Hepatocyte (in vitro differentiated cells): ENCODE measurements around the gene RTP3. TPM values are rescaled to one million over a fixed set of nuclear protein-coding genes. Genes with fewer than 3 reads are reported as not detected.
"Not testable (repeated sequence)": the region's sequence is repeated elsewhere in the genome, so short reads cannot be mapped to it uniquely, and the experiment has no call there.

Experiments
- DNase-seq: peaks from one replicate; pipeline ENCODE4 v3.0.0-alpha.2; 2016; ENCODE audit warnings: low spot score
- H2AFZ ChIP-seq: fragments of 200-600 bp; sonication (generic); 2 replicates; pipeline ENCODE4 v1.6.0; 2016; ENCODE audit warnings: antibody characterized with exemption, mild to moderate bottlenecking
- H3K27ac ChIP-seq: fragments of 200-600 bp; sonication (generic); 2 replicates; pipeline ENCODE4 v1.5.1; 2016; ENCODE audit warnings: mild to moderate bottlenecking
- H3K27me3 ChIP-seq: fragments of 200-600 bp; sonication (generic); 2 replicates; pipeline ENCODE4 v1.6.1; 2016
- H3K36me3 ChIP-seq: fragments of 200-600 bp; sonication (generic); replicated peaks from 2 replicates; pipeline ENCODE4 v1.5.1; 2016; ENCODE audit warnings: low read depth; ENCODE audit not compliant: insufficient read depth
- H3K4me1 ChIP-seq: fragments of 200-600 bp; sonication (generic); 2 replicates; pipeline ENCODE4 v1.5.1; 2016; ENCODE audit warnings: mild to moderate bottlenecking, moderate library complexity; ENCODE audit not compliant: insufficient read depth
- H3K4me2 ChIP-seq: fragments of 200-600 bp; sonication (generic); 2 replicates; pipeline ENCODE4 v1.6.0; 2016
- H3K4me3 ChIP-seq: fragments of 200-600 bp; sonication (generic); 2 replicates; pipeline ENCODE4 v1.5.1; 2016; ENCODE audit warnings: mild to moderate bottlenecking
- H3K79me2 ChIP-seq: fragments of 200-600 bp; sonication (generic); 2 replicates; pipeline ENCODE4 v1.6.0; 2017; ENCODE audit warnings: mild to moderate bottlenecking
- H3K9me2 ChIP-seq: fragments of 200-600 bp; sonication (generic); replicated peaks from 2 replicates; pipeline ENCODE4 v1.6.0; 2017; ENCODE audit warnings: mild to moderate bottlenecking; ENCODE audit not compliant: insufficient read depth
- H3K9me3 ChIP-seq: fragments of 200-600 bp; sonication (generic); 2 replicates; pipeline ENCODE4 v1.5.1; 2016; ENCODE audit warnings: low read depth, mild to moderate bottlenecking
- H4K20me1 ChIP-seq: fragments of 200-600 bp; sonication (generic); 2 replicates; pipeline ENCODE4 v1.6.0; 2016; ENCODE audit warnings: mild to moderate bottlenecking; ENCODE audit not compliant: insufficient read depth, poor library complexity, severe bottlenecking
- EZH2 ChIP-seq: fragments of 200-600 bp; sonication (generic); IDR thresholded peaks from 2 replicates; pipeline ENCODE4 v1.6.1; 2016; ENCODE audit warnings: antibody characterized with exemption, mild to moderate bottlenecking, borderline replicate concordance
- EZH2phosphoT487 ChIP-seq: fragments of 200-600 bp; sonication (generic); IDR thresholded peaks from one replicate; pipeline ENCODE4 v1.6.1; 2018; ENCODE audit warnings: antibody characterized with exemption, mild to moderate bottlenecking, low read depth, moderate library complexity; ENCODE audit not compliant: unreplicated experiment, severe bottlenecking
- WGBS: methylation state at CpG from one replicate; pipeline ENCODE4 v1.1.6; 2016; ENCODE audit warnings: low lambda C conversion rate; ENCODE audit errors: missing lambda C conversion rate; 5-methylcytosine and 5-hydroxymethylcytosine counted together
- polyA plus RNA-seq: library from polyadenylated mRNA; unstranded; fragments of >200 nt; fragmentation: Nextera tagmentation; extraction: Ambion mirVana; gene quantifications from 2 replicates; pipeline ENCODE4 v1.2.1, GENCODE V29; 2016
- total RNA-seq: library from RNA; depleted of rRNA; stranded (reverse); fragments of >200 nt; gene quantifications from 2 replicates; pipeline ENCODE4 v1.2.3, GENCODE V29; 2014
- TF ChIP-seq, protein P1 (sequence below): fragments of 200-600 bp; sonication (generic); IDR thresholded peaks from 2 replicates; pipeline ENCODE4 v1.5.1; 2016; ENCODE audit warnings: antibody characterized with exemption, mild to moderate bottlenecking; ENCODE audit not compliant: poor library complexity

The RTP3 gene
- total and polyA plus RNA-seq, 2 experiments from 2014 or later = 1.8 to 2.0 TPM

DNA sequence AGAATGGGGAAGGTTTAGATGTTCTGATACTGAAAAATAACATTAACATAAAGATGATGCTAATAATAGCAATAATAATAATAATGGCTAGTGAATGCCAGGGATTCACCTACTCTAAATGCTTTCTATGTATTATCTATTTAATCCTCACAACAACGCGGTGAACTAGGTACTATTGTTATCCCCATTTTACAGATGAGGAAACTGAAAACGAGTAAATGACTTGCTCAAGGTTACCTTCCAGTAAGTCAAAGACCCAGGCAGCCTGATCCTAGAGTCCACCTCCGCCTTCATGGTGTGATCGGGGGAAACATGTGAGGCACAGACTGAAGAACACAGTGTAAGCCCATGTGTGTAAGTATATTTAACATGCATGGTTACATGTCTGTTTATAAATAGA, 38.0 kb downstream of the RTP3 start:
- no peaks in the 10 kb centered on the region for H3K79me2 ChIP-seq
- no peaks in the 10 kb centered on the region for H3K9me3 ChIP-seq
- no peaks in the 10 kb centered on the region for H3K4me1 ChIP-seq
- H3K4me2 ChIP-seq = no peak overlapping the region
- no peak for DNase-seq
- H3K36me3 ChIP-seq = no peaks in the 10 kb centered on the region
- H2AFZ ChIP-seq = no peak overlapping the region
- TF ChIP-seq, protein P1, sequence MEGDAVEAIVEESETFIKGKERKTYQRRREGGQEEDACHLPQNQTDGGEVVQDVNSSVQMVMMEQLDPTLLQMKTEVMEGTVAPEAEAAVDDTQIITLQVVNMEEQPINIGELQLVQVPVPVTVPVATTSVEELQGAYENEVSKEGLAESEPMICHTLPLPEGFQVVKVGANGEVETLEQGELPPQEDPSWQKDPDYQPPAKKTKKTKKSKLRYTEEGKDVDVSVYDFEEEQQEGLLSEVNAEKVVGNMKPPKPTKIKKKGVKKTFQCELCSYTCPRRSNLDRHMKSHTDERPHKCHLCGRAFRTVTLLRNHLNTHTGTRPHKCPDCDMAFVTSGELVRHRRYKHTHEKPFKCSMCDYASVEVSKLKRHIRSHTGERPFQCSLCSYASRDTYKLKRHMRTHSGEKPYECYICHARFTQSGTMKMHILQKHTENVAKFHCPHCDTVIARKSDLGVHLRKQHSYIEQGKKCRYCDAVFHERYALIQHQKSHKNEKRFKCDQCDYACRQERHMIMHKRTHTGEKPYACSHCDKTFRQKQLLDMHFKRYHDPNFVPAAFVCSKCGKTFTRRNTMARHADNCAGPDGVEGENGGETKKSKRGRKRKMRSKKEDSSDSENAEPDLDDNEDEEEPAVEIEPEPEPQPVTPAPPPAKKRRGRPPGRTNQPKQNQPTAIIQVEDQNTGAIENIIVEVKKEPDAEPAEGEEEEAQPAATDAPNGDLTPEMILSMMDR = no peak
- TF ChIP-seq EZH2 (no peak), EZH2phosphoT487 (no peak)
- H3K27me3 ChIP-seq = no peaks in the 10 kb centered on the region
- no peaks in the 10 kb centered on the region for H4K20me1 ChIP-seq
- H3K9me2 ChIP-seq = no peaks in the 10 kb centered on the region
- no peak overlapping the region for H3K27ac ChIP-seq
- H3K4me3 ChIP-seq = no peak overlapping the region
- WGBS = 92% methylated on average over 5 of the region's 5 CpGs

DNA sequence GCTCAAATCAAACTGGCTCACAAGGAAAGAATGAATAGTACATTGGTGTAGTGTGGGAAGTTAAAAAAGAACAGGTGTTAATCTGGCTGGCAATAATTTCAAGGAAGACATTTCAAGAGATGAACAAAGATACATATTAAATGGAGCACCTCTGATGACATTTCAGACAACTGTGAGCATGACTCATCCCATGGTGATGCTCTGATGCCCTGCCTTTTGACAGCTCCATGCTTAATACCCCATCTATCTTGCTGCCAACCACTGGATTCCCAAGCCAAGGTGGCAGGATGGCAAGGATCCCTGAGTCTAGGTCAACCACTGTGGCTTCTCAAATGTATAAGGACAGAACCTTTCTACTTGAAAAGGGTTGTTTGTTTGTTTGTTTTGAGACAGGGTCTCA, 39.0 kb downstream of the RTP3 start:
- Histone ChIP-seq H3K79me2 (no peaks in the 10 kb centered on the region), H4K20me1 (no peaks in the 10 kb centered on the region), H2AFZ (no peak overlapping the region), H3K4me2 (no peak overlapping the region), H3K4me3 (no peak overlapping the region), H3K9me3 (no peaks in the 10 kb centered on the region), H3K36me3 (no peaks in the 10 kb centered on the region), H3K27me3 (no peaks in the 10 kb centered on the region), H3K27ac (no peak overlapping the region), H3K9me2 (no peaks in the 10 kb centered on the region), H3K4me1 (no peaks in the 10 kb centered on the region)
- TF ChIP-seq EZH2 = no peak
- TF ChIP-seq EZH2phosphoT487 = no peak
- TF ChIP-seq, protein P1 = no peak
- DNase-seq = no peak

DNA sequence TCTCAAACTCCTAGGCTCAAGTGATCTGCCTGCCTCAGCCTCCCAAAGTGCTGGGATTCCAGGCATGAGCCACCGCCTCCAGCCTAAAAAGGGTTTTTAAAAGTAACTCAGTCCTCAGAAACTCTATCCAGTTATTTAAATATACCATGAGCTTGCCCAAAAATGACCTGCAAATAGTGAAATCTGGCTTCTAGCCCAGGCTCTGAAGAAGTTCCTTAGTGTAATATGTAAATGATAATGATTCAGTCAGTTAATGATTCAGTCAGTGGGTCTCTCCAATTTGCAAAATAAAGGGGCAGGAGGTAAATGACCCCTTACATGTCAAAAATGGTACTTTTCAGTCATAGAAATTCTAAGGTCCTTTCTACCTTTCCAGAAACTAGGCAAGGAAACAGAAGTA, 39.5 kb downstream of the RTP3 start:
- H4K20me1 ChIP-seq = no peaks in the 10 kb centered on the region
- DNase-seq = no peak
- WGBS = 100% methylated on average over 1 of the region's 1 CpG
- TF ChIP-seq EZH2phosphoT487 (no peak), EZH2 (no peak)
- TF ChIP-seq, protein P1 = no peak
- H2AFZ ChIP-seq = no peak overlapping the region
- H3K9me3 ChIP-seq = no peaks in the 10 kb centered on the region
- no peaks in the 10 kb centered on the region for H3K4me1 ChIP-seq
- H3K79me2 ChIP-seq = no peaks in the 10 kb centered on the region
- no peak overlapping the region for H3K27ac ChIP-seq
- H3K4me3 ChIP-seq = no peak overlapping the region
- H3K27me3 ChIP-seq = no peaks in the 10 kb centered on the region
- no peaks in the 10 kb centered on the region for H3K9me2 ChIP-seq
- H3K36me3 ChIP-seq = no peaks in the 10 kb centered on the region
- no peak overlapping the region for H3K4me2 ChIP-seq

DNA sequence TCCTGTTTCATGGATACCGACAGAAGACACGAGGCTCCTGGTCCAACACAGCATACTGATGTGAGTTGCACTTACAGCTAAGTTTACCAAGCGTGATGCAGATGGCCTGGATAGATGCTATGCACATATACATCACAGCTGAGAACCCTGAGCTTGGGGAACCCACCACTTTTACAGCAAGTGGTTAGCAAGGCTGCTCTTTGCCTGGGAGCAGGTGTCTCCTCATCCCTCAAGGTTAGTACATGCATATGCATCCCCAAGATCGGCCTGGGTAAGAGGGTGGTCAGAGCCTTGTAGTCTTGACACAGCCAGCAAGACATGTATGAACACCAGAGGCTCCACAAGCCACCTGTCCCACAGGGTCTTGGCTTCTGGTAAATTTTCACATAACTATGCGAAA, 40.0 kb downstream of the RTP3 start:
- Histone ChIP-seq H3K79me2 (no peaks in the 10 kb centered on the region), H3K4me2 (no peak overlapping the region), H3K9me2 (no peaks in the 10 kb centered on the region), H3K27ac (no peak overlapping the region), H3K36me3 (no peaks in the 10 kb centered on the region), H3K4me1 (no peaks in the 10 kb centered on the region), H3K4me3 (no peak overlapping the region), H3K9me3 (no peaks in the 10 kb centered on the region), H4K20me1 (no peaks in the 10 kb centered on the region), H3K27me3 (no peaks in the 10 kb centered on the region), H2AFZ (no peak overlapping the region)
- TF ChIP-seq EZH2 (no peak), EZH2phosphoT487 (no peak)
- TF ChIP-seq, protein P1 = no peak
- 98% methylated on average over 5 of the region's 5 CpGs for WGBS
- no peak for DNase-seq

DNA sequence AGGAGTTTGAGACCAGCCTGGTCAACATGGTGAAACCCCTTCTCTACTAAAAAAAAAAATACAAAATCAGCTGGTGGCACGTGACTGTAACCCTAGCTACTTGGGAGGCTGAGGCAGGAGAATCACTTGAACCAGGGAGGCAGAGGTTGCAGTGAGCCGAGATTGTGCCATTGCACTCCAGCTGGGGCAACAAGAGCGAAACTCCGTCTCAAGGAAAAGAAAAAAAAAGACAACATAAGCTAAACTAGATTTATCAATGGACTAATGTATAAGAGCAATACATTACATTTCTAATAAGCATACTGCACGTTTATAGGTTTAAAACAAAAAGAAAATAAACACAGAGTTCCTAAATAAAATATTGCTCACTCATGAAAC, 40.6 kb downstream of the RTP3 start:
- not testable (repeated sequence) for H3K9me2 ChIP-seq, H3K27ac ChIP-seq, H4K20me1 ChIP-seq, H3K36me3 ChIP-seq, H3K79me2 ChIP-seq, H2AFZ ChIP-seq, H3K27me3 ChIP-seq, H3K4me3 ChIP-seq, DNase-seq, H3K9me3 ChIP-seq, H3K4me1 ChIP-seq
- H3K4me2 ChIP-seq = peak overlapping the region; percentile 14
- WGBS = 74% methylated on average over 5 of the region's 5 CpGs
